Fibroblast of lung (primary cell): Measurements from ENCODE around the gene RUNX1. TPM values are rescaled to one million over a fixed set of nuclear protein-coding genes. Genes with fewer than 3 reads are reported as not detected.

Source experiments
- DNase-seq, 2 donors: peaks; one replicate each; pipeline versions ENCODE4 v3.0.0 to v3.0.0-alpha.2; 2010; ENCODE audit warnings: low read depth in 2 of 2
- H2AFZ ChIP-seq: 2 replicates; pipeline ENCODE4 v1.5.1; 2012; ENCODE audit warnings: low read length, control low read depth, inconsistent platforms
- H3K27ac ChIP-seq: 2 replicates; pipeline ENCODE4 v1.5.1; 2011; ENCODE audit warnings: low read length, control low read depth; ENCODE audit not compliant: insufficient read depth
- H3K27me3 ChIP-seq: 2 replicates; pipeline ENCODE4 v1.5.1; 2011; ENCODE audit warnings: mild to moderate bottlenecking, low read length; ENCODE audit not compliant: control insufficient read depth, insufficient read depth
- H3K36me3 ChIP-seq: 2 replicates; pipeline ENCODE4 v1.5.1; 2011; ENCODE audit warnings: low read length; ENCODE audit not compliant: control insufficient read depth, insufficient read depth
- H3K4me1 ChIP-seq: 2 replicates; pipeline ENCODE4 v1.5.1; 2011; ENCODE audit warnings: low read length; ENCODE audit not compliant: control insufficient read depth, insufficient read depth; ENCODE audit errors: extremely low read depth
- H3K4me2 ChIP-seq: 2 replicates; pipeline ENCODE4 v1.5.1; 2011; ENCODE audit warnings: low read length, control low read depth; ENCODE audit not compliant: insufficient read depth; ENCODE audit errors: extremely low read depth
- H3K4me3 ChIP-seq, 4 experiments: fragments of 200-600 bp in 1 of 4; sonication (generic) in 1 of 4; replicated peaks in 1 of 4; 2 replicates each; pipeline ENCODE4 v1.5.1; 2011 to 2016; ENCODE audit warnings: low read length in 4 of 4, low read depth in 3 of 4, mild to moderate bottlenecking in 3 of 4, control low read depth in 2 of 4, inconsistent platforms in 1 of 4, mixed read lengths in 1 of 4; ENCODE audit not compliant: insufficient read depth in 1 of 4; ENCODE audit errors: control extremely low read depth in 1 of 4
- H3K79me2 ChIP-seq: 2 replicates; pipeline ENCODE4 v1.5.1; 2012; ENCODE audit warnings: mild to moderate bottlenecking, low read length, inconsistent platforms; ENCODE audit not compliant: control insufficient read depth, insufficient read depth
- H3K9ac ChIP-seq: 2 replicates; pipeline ENCODE4 v1.5.1; 2011; ENCODE audit warnings: mild to moderate bottlenecking, low read length, control low read depth; ENCODE audit not compliant: insufficient read depth
- H3K9me3 ChIP-seq: 2 replicates; pipeline ENCODE4 v1.5.1; 2012; ENCODE audit warnings: low read depth, low read length; ENCODE audit not compliant: control insufficient read depth, insufficient read depth
- H4K20me1 ChIP-seq: 2 replicates; pipeline ENCODE4 v1.5.1; 2011; ENCODE audit warnings: low read length; ENCODE audit not compliant: control insufficient read depth, insufficient read depth; ENCODE audit errors: extremely low read depth
- EZH2 ChIP-seq: IDR thresholded peaks from 2 replicates; pipeline ENCODE4 v1.5.1; 2012; ENCODE audit warnings: low read length, control low read depth, mild to moderate bottlenecking; ENCODE audit errors: missing control alignments
- polyA plus RNA-seq, 2 donors: library from polyadenylated mRNA; depleted of rRNA in 1 of 2; stranded (reverse) in 1 of 2; unstranded in 1 of 2; fragments of >200 nt; gene quantifications; 2 replicates each; pipeline ENCODE4 v1.2.1, GENCODE V29; 2011 to 2012; ENCODE audit warnings: missing spikeins in 1 of 2
- total RNA-seq: library from RNA; depleted of rRNA; stranded (reverse); fragments of >200 nt; gene quantifications from 2 replicates; pipeline ENCODE4 v1.2.1, GENCODE V29; 2014
- TF ChIP-seq, protein P1 (sequence below), 2 donors: IDR thresholded peaks in 1 of 2; conservative IDR thresholded peaks in 1 of 2; 1 replicate in 1 of 2; 2 replicates in 1 of 2; pipeline ENCODE4 v1.5.1; 2011 to 2012; ENCODE audit warnings: low read length in 2 of 2, control low read depth in 1 of 2, inconsistent platforms in 1 of 2, low read depth in 1 of 2, mild to moderate bottlenecking in 1 of 2

Gene RUNX1
- total and polyA plus RNA-seq, 2 donors (not counting 1 experiment from before 2014, with no cell fraction given) = 23.1 to 41.6 TPM

DNA sequence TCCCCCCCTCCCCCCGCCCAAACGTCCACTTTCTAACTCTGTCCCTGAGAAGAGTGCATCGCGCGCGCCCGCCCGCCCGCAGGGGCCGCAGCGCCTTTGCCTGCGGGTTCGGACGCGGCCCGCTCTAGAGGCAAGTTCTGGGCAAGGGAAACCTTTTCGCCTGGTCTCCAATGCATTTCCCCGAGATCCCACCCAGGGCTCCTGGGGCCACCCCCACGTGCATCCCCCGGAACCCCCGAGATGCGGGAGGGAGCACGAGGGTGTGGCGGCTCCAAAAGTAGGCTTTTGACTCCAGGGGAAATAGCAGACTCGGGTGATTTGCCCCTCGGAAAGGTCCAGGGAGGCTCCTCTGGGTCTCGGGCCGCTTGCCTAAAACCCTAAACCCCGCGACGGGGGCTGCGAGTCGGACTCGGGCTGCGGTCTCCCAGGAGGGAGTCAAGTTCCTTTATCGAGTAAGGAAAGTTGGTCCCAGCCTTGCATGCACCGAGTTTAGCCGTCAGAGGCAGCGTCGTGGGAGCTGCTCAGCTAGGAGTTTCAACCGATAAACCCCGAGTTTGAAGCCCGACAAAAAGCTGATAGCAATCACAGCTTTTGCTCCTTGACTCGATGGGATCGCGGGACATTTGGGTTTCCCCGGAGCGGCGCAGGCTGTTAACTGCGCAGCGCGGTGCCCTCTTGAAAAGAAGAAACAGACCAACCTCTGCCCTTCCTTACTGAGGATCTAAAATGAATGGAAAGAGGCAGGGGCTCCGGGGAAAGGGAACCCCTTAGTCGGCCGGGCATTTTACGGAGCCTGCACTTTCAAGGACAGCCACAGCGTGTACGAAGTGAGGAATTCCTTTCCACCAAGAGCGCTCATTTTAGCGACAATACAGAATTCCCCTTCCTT, 158.1 kb downstream of the RUNX1 start:
- Histone ChIP-seq H3K27me3 (no peaks in the 10 kb centered on the region), H2AFZ (peak overlapping the region; percentile 57), H4K20me1 (no peaks in the 10 kb centered on the region), H3K9ac (peak overlapping the region; percentile 99), H3K27ac (peak overlapping the region; percentile 92), H3K79me2 (peaks cover 26% of the 10 kb centered on the region), H3K9me3 (no peaks in the 10 kb centered on the region), H3K36me3 (no peaks in the 10 kb centered on the region), H3K4me2 (peak overlapping the region; percentile 81), H3K4me1 (peaks cover 3% of the 10 kb centered on the region), H3K4me3 (peak overlapping the region; percentile 48 to 75 (median 55))
- TF ChIP-seq EZH2 = no peak
- TF ChIP-seq, protein P1, sequence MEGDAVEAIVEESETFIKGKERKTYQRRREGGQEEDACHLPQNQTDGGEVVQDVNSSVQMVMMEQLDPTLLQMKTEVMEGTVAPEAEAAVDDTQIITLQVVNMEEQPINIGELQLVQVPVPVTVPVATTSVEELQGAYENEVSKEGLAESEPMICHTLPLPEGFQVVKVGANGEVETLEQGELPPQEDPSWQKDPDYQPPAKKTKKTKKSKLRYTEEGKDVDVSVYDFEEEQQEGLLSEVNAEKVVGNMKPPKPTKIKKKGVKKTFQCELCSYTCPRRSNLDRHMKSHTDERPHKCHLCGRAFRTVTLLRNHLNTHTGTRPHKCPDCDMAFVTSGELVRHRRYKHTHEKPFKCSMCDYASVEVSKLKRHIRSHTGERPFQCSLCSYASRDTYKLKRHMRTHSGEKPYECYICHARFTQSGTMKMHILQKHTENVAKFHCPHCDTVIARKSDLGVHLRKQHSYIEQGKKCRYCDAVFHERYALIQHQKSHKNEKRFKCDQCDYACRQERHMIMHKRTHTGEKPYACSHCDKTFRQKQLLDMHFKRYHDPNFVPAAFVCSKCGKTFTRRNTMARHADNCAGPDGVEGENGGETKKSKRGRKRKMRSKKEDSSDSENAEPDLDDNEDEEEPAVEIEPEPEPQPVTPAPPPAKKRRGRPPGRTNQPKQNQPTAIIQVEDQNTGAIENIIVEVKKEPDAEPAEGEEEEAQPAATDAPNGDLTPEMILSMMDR (conservative IDR thresholded peaks at IDR 0.05 in 1 of 2, IDR thresholded peaks at IDR 0.05 in 1 of 2; ENCODE audit: low read depth in 1 of 2, low read length in 2 of 2) = peak; percentile 5 to 11
- peak; percentile 61 for DNase-seq

DNA sequence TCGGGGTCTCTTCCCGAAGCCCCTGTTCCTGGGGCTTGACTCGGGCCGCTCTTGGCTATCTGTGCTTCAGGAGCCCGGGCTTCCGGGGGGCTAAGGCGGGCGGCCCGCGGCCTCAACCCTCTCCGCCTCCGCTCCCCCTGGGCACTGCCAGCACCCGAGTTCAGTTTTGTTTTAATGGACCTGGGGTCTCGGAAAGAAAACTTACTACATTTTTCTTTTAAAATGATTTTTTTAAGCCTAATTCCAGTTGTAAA, 158.7 kb downstream of the RUNX1 start:
- H3K4me2 ChIP-seq = peak overlapping the region; percentile 69
- no peaks in the 10 kb centered on the region for H3K27me3 ChIP-seq
- no peaks in the 10 kb centered on the region for H3K36me3 ChIP-seq
- no peak overlapping the region for H2AFZ ChIP-seq
- H3K27ac ChIP-seq = peak overlapping the region; percentile 92
- no peaks in the 10 kb centered on the region for H4K20me1 ChIP-seq
- H3K4me3 ChIP-seq = peak overlapping the region; percentile 21 to 75 (median 35)
- H3K9me3 ChIP-seq = no peaks in the 10 kb centered on the region
- TF ChIP-seq, protein P1 (conservative IDR thresholded peaks at IDR 0.05 in 1 of 2, IDR thresholded peaks at IDR 0.05 in 1 of 2; ENCODE audit: low read depth in 1 of 2, low read length in 2 of 2) = no peak
- no peak for TF ChIP-seq EZH2
- no peak for DNase-seq
- H3K4me1 ChIP-seq = peaks cover 3% of the 10 kb centered on the region
- H3K9ac ChIP-seq = peak overlapping the region; percentile 99
- peaks cover 32% of the 10 kb centered on the region for H3K79me2 ChIP-seq

DNA sequence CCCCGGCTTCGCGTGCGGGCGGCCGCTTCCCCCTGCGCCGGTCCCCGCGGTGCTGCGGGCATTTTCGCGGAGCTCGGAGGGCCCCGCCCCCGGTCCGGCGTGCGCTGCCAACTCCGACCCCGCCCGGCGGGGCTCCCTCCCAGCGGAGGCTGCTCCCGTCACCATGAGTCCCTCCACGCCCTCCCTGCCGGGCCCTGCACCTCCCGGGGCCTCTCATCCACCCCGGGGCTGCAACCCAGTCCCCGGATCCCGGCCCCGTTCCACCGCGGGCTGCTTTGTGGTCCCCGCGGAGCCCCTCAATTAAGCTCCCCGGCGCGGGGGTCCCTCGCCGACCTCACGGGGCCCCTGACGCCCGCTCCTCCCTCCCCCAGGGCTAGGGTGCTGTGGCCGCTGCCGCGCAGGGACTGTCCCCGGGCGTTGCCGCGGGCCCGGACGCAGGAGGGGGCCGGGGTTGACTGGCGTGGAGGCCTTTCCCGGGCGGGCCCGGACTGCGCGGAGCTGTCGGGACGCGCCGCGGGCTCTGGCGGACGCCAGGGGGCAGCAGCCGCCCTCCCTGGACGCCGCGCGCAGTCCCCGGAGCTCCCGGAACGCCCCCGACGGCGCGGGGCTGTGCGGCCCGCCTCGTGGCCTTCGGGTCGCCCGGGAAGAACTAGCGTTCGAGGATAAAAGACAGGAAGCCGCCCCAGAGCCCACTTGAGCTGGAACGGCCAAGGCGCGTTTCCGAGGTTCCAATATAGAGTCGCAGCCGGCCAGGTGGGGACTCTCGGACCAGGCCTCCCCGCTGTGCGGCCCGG, 159.2 kb downstream of the RUNX1 start:
- TF ChIP-seq EZH2 = no peak
- TF ChIP-seq, protein P1 (conservative IDR thresholded peaks at IDR 0.05 in 1 of 2, IDR thresholded peaks at IDR 0.05 in 1 of 2; ENCODE audit: low read depth in 1 of 2, low read length in 2 of 2) = peak; percentile 23 to 64
- Histone ChIP-seq H3K4me2 (peak overlapping the region; percentile 69), H3K4me3 (peak overlapping the region; percentile 37 to 78 (median 72)), H3K4me1 (peaks cover 3% of the 10 kb centered on the region), H2AFZ (no peak overlapping the region), H3K27me3 (no peaks in the 10 kb centered on the region), H3K36me3 (no peaks in the 10 kb centered on the region), H3K79me2 (peaks cover 37% of the 10 kb centered on the region), H3K27ac (peak overlapping the region; percentile 92), H3K9me3 (no peaks in the 10 kb centered on the region), H3K9ac (peak overlapping the region; percentile 99), H4K20me1 (no peaks in the 10 kb centered on the region)
- peak; percentile 80 for DNase-seq
